HG02870 (cell line): ENCODE results near the gene TAL2.

Source experiments
- ATAC-seq: cut with Tn5 transposase; IDR thresholded peaks from one replicate; pipeline ENCODE4 v1.9.1; 2021; ENCODE audit warnings: mild to moderate bottlenecking, moderate library complexity; ENCODE audit not compliant: unreplicated experiment

The TAL2 gene

DNA sequence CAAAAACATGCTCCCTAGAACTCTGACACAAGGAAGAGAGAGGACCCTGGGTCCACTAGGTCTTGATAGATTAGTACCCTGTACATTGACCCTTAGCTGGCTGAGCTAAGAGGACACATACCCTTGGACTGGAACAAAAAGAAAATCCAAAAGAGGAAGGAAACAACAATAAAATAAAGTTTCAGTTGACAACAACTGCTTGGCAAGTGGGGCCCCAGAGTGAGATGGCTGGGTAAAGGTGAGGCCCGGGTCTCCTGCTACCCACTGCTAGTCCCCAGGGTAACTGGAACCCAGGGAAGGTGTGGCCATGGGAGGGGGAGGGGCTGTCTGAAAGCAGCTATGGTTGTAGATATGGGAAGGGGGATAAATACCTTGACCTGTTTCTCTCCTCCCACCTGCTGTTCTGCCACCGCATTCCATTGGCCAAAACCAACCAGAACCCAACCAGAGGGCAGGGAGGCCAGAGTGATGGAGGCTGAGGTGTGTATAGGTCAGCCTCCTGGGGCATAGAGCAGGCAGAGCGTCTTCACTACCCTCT is 11.7 kb downstream of the TAL2 start:
- ATAC-seq: no peak

DNA sequence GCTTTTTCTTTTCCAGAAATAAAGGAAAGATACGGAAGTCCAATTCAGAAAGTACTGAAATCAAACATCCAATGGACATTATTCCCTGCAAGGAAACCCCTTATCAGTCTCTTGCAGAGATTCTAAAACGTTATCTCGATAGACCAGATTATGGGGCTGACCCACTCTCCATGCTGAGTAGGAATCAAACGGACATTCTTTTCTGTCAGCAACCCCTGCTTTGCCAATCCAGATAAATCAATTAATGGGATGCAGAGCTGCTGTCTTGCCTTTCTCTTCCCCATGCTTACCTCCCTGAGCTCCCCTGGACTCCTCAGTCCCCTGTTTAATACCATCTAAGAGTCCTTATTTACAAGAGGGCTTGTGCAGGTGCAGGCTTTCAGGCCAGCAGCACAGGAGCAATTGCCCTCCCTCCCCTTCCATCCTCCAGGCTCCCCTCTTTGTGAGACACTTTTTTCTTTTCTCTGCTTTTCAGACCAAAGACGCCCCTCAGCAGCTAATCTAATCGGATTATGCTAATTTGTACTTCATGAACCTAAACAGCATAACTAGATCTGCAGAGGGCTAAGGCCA is 14.2 kb downstream of the TAL2 start:
- no peak for ATAC-seq

- no peak for ATAC-seq
Measured at GRCh38 chr9:105678163-105678562, 15.9 kb downstream of the TAL2 start.

- ATAC-seq: no peak
Measured at GRCh38 chr9:105678781-105679180, 16.5 kb downstream of the TAL2 start.

DNA sequence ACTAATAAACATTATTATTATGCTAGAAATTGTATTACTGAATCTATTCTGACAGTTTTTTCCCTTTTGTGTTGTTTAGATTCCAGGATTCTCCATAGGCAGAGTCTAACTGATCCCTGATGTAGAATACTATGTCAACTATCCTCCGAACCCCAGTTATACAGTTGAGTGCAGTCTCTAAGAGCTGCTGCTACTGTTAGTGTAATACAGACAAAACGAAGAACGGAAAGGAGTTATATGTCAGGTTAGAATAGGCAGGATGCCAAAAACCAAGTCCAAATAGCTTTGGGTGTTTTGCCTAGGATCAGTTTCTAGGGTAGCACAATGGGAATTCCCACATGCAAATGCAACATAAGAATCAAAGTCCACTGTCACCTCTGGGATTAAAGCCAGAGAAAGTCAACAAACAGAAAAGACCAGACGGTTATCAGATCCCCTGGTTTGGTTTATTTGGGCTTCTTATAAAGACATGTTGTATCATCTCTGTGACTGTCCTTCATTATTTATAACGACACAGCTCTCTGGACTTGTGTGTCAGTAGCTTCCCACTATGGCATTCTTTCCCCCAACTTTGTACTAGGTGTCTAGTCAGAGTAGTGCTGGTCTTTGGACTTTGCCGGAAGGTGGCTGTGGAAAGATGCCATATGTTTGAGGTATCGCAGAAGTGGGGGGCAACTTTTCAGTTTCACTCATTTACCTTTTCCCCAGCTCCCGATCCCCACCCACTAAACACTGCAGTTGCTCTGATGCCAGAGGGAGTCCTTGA is 17.2 kb downstream of the TAL2 start:
- no peak for ATAC-seq

GRCh38 chr9:105681313-105681712 is 19.1 kb downstream of the TAL2 start:
- ATAC-seq: no peak

DNA sequence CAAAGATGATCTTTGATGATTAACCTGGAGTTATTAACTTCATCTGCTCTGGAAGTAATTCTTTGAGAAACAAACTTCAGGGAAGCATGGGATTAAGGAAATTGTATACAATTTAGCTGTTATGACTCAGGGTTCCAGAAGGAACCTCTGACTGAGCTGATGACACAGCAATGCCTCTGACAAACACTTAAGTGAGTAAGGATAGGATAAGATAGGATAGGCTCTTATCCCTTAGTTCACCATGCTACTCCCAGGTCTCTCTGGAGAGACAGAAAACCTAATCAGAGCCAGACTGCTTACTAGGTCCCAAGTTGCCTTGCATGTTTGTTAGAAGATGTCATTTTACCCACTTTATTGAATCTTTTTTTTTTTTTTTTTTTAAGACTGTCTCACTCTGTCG is 19.5 kb downstream of the TAL2 start:
- ATAC-seq: no peak

GRCh38 chr9:105683688-105684275 is 21.5 kb downstream of the TAL2 start:
- ATAC-seq: no peak

DNA sequence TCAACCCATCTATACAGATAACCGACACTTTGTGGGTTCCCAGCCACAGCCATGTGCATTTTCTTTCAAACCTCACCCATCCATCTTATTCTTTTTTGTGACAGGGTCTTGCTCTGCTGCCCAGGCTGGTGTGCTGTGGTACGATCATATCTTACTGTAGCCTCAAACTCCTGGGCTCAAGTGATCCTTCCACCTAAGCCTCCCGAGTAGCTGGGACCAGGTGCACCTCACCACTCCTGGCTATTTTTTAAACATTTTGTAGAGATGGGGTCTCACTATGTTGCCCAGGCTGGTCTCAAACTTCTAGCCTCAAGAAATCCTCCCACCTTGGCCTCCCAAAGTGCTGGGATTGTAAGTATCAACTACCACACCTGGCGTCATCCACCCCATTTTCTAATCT is 24.7 kb downstream of the TAL2 start:
- ATAC-seq: no peak

- no peak for ATAC-seq
Measured at GRCh38 chr9:105690742-105691141, 28.5 kb downstream of the TAL2 start.

DNA sequence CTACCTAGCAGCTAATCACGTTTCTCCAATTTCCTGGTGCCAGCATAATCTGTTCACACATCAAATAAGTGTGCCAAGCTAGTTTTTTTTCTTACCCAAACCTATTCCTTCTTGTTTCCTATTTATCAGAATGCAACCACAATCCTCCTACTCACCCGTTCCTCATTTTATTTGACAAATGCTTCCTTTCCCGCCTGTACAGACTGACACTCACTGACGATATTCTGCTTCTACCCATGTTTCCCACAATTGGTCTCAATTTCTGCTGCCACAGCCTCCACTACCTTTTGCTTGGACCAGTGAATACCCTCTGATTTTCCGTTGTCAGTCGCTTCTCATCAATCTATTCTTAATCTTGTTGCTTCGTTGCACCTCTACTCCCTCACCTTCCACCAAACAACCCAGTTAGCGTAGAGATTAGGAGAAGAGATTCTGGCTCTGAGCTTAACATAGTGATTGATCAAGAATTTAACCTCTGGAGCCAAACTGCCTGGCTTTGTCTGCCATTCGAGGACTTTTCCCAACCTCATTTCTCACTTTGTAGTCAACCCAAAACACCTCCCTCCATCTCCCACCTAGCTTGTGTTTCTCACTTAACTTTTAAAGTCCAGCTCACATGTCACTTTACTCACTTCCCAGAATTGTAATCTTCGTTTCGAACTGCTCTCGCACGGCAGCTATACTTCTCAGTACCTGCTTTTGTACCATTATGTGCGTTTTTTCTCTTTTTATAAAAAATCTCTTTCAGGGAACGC is 31.4 kb downstream of the TAL2 start:
- ATAC-seq: peak; percentile 28

DNA sequence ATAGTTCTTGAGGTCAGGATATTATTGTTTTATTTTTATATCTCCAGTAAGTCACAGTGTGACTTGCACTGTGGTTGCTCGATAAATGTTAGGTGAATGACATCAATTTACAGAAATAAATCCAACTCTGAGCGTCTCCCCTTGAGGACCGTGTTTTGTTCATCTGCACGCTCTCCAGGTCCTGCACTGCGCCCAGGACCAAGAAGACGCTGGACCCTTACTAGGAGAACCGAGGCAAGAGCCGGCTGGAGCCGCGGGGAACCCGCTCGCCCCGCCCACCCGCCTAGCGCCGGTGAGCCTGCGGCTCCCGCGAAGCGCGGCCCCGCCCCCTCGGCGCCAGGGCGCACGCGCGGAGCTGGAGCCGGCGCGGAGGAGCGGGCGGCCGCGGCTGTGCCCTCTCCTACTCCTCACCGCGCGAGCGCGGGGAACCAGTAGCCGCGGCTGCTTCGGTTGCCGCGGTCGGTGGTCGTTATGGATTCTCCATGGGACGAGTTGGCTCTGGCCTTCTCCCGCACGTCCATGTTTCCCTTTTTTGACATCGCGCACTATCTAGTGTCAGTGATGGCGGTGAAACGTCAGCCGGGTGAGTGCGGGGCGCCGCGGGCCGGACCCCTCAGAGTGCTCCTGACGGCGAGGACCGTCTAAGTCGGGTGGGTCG is 32.1 kb downstream of the TAL2 start, which contains the start of gene TMEM38B:
TSS of gene TMEM38B (plus strand) at position 352 of the 658 bp plus-strand sequence. CDS start at position 472, 120 bp downstream.
- ATAC-seq: peak; percentile 62

- ATAC-seq: peak; percentile 65
Measured at GRCh38 chr9:105694848-105695581, 32.8 kb downstream of the TAL2 start.

DNA sequence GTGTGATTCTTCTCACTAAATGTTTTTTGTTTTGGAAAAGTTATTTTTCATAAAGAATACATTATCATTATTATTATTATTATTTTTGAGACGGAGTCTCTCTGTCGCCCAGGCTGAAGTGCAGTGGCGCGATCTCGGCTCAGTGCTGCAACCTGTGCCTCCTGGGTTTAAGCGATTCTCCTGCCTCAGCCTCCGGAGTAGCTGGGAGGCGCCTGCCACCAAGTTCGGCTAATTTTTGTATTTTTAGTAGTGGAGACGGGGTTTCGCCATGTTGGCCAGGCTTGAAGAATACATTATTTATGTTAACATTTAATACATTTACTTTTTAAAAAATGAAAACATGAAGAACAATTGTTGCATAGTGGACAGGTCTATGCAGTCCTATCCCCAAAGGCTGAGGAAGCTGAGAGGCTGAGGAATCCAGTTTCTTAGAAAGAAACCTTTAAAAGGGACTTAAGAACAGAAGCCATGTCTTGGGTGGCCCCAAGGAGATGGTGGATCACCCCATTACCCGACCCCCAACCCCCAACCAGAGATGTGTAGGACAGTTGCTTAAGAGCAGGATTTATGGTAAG is 34.0 kb downstream of the TAL2 start:
- no peak for ATAC-seq

- no peak for ATAC-seq
Measured at GRCh38 chr9:105697871-105698270, 35.6 kb downstream of the TAL2 start.

DNA sequence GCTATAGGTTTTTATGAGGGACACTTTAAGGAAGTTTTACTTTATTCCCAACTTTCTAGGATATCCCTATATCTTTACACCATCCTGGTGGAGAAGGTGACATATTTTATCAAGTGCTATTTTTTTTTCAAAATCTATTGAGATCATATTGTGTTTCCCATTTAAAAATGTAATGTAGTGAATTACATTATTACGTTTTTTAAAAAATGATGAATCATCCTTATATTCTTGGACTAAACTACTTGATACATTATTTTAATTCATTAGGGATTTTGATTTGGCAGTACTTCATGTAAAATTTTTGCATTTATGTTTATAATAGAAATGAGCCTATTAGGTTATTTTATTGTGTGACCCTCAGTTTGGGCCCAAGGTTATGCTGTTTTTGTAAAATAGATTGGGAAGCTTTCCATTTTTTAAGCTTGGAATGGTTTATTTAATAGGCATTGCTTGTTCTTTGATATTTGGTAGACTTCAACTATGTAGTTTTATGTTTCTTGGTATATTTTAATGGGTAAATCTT is 36.2 kb downstream of the TAL2 start:
- no peak for ATAC-seq

GRCh38 chr9:105700668-105701067 is 38.4 kb downstream of the TAL2 start:
- ATAC-seq: no peak

- ATAC-seq: no peak
Measured at GRCh38 chr9:105701145-105701544, 38.9 kb downstream of the TAL2 start.

GRCh38 chr9:105702207-105702606 is 40.0 kb downstream of the TAL2 start:
- ATAC-seq: no peak
